ENCODE results near the gene MSX1.

DNA sequence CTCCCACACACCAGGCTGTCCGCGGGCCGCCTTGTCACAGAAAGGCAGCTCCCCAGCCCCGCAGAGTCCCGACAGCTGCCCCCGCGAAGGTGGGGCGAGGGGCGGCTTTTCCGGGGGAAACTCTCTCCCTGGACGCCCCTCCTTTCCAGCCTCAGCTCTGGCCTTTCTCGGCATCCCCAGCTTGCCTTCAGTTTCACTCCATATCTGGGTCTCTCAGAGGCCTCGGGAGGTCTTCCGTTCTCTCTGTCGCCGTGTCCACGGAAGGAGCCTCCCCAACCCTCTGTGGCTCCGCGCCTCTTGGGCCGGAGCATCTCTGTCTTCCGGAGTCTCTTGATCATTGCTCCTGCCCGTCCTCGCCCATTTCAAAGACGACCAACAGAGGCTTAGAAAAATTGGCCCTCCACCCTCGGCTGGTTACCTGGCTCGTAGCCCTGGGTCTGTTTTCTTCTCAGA lies 6.1 kb upstream of the MSX1 start:
- no peak for TF ChIP-seq CTCF (IDR thresholded peaks at IDR 0.05)
- peak; percentile 58 for TF ChIP-seq EZH2 (IDR thresholded peaks at IDR 0.05)
- no peak for TF ChIP-seq EZH2phosphoT487 (IDR thresholded peaks at IDR 0.05)

All from neural progenitor cell (in vitro differentiated cells).